ENCODE results near the gene DERA. TPM values are rescaled to one million over a fixed set of nuclear protein-coding genes. Genes with fewer than 3 reads are reported as not detected.

Gene DERA
- total and polyA plus RNA-seq, 9 of the 15 experiments (the other 6 are each of a cell fraction or from before 2014, with no cell fraction given) = 5.5 to 15.5 (median 7.8) TPM

- intact Hi-C loops (cut with micrococcal nuclease) = loop anchor here (10.0 kb wide), 1 partner anchor 381 kb away; no protein-coding TSS in a partner anchor
- no peak for ATAC-seq
- no peak for DNase-seq (ENCODE audit: extremely low read depth in 1 of 4, low spot score in 3 of 4)
- Histone ChIP-seq H3K36me3 (ENCODE audit: control insufficient read depth, insufficient read depth, low read length) (no peaks in the 10 kb centered on the region), H3K4me2 (ENCODE audit: insufficient read depth, low read length) (no peak overlapping the region), H3K9me3 (replicated peaks; ENCODE audit: control insufficient read depth, insufficient read depth, low read depth, low read length) (no peaks in the 10 kb centered on the region), H4K20me1 (replicated peaks; ENCODE audit: control insufficient read depth, insufficient read depth, low read length) (no peaks in the 10 kb centered on the region), H2AFZ (ENCODE audit: low read depth, low read length) (no peak overlapping the region), H3K79me2 (ENCODE audit: control insufficient read depth, insufficient read depth, low read length) (no peaks in the 10 kb centered on the region), H3K4me1 (replicated peaks in 1 of 2; ENCODE audit: control insufficient read depth in 2 of 2, insufficient read depth in 2 of 2, low read length in 2 of 2) (no peaks in the 10 kb centered on the region), H3K4me3 (no peak overlapping the region), H3K9me1 (ENCODE audit: control insufficient read depth, insufficient read depth, low read length) (no peaks in the 10 kb centered on the region), H3K27me3 (ENCODE audit: control insufficient read depth in 2 of 2, insufficient read depth in 2 of 2, low read length in 2 of 2) (no peaks in the 10 kb centered on the region), H3K27ac (ENCODE audit: extremely low read depth, low read depth, low read length) (no peak overlapping the region), H3K9ac (ENCODE audit: insufficient read depth in 1 of 2, low read depth in 2 of 2, low read length in 2 of 2) (no peak overlapping the region)
- FAIRE-seq = no peak
- BruUV-seq (replicated peaks) = no TSS peak
- ChIA-PET CTCF (ENCODE audit: low intra/inter-chr PET ratio) (no interaction called here), POLR2A (interaction anchor here (0.9 kb wide), 1 partner anchor 8 kb away, joined by 3 read pairs; no protein-coding TSS in a partner anchor)
- WGBS (ENCODE audit: insufficient coverage, low coverage, missing lambda C conversion rate) = 18% methylated on average over 5 of the region's 6 CpGs
- in situ Hi-C loops (cut with MboI) = no loop called here
- TF ChIP-seq ZNF511 (CRISPR knock-in tag; IDR thresholded peaks at IDR 0.05) (no peak), FOXA1 (IDR thresholded peaks at IDR 0.05; ENCODE audit: borderline replicate concordance) (no peak), L3MBTL2 (IDR thresholded peaks at IDR 0.05) (no peak), CREB1 (IDR thresholded peaks at IDR 0.05) (no peak), CREB1 (CRISPR knock-in tag; IDR thresholded peaks at IDR 0.05) (no peak), BCOR (IDR thresholded peaks at IDR 0.05) (no peak), AFF4 (CRISPR knock-in tag; IDR thresholded peaks at IDR 0.05) (no peak), RAD21 (CRISPR knock-in tag; conservative IDR thresholded peaks at IDR 0.05 in 1 of 2, IDR thresholded peaks at IDR 0.05 in 1 of 2) (no peak), KLF6 (CRISPR knock-in tag; IDR thresholded peaks at IDR 0.05; ENCODE audit: borderline replicate concordance) (no peak), MTF1 (CRISPR knock-in tag; IDR thresholded peaks at IDR 0.05; ENCODE audit: borderline replicate concordance) (no peak), ZNF75A (CRISPR knock-in tag; IDR thresholded peaks at IDR 0.05) (no peak)
- TF ChIP-seq, protein P1, sequence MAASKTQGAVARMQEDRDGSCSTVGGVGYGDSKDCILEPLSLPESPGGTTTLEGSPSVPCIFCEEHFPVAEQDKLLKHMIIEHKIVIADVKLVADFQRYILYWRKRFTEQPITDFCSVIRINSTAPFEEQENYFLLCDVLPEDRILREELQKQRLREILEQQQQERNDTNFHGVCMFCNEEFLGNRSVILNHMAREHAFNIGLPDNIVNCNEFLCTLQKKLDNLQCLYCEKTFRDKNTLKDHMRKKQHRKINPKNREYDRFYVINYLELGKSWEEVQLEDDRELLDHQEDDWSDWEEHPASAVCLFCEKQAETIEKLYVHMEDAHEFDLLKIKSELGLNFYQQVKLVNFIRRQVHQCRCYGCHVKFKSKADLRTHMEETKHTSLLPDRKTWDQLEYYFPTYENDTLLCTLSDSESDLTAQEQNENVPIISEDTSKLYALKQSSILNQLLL (CRISPR knock-in tag; IDR thresholded peaks at IDR 0.05; ENCODE audit: borderline replicate concordance) = no peak
- TF ChIP-seq, protein P2, sequence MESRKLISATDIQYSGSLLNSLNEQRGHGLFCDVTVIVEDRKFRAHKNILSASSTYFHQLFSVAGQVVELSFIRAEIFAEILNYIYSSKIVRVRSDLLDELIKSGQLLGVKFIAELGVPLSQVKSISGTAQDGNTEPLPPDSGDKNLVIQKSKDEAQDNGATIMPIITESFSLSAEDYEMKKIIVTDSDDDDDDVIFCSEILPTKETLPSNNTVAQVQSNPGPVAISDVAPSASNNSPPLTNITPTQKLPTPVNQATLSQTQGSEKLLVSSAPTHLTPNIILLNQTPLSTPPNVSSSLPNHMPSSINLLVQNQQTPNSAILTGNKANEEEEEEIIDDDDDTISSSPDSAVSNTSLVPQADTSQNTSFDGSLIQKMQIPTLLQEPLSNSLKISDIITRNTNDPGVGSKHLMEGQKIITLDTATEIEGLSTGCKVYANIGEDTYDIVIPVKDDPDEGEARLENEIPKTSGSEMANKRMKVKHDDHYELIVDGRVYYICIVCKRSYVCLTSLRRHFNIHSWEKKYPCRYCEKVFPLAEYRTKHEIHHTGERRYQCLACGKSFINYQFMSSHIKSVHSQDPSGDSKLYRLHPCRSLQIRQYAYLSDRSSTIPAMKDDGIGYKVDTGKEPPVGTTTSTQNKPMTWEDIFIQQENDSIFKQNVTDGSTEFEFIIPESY (CRISPR knock-in tag; IDR thresholded peaks at IDR 0.05) = no peak
Observed at GRCh38 chr12:15984097-15984800, 73.1 kb downstream of the DERA start.

Data from K562 (cell line).